ENCODE measurements around the gene CDH22. TPM values are rescaled to one million over a fixed set of nuclear protein-coding genes. Genes with fewer than 3 reads are reported as not detected.

The CDH22 gene
- total and polyA plus RNA-seq, 4 donors = not detected

DNA sequence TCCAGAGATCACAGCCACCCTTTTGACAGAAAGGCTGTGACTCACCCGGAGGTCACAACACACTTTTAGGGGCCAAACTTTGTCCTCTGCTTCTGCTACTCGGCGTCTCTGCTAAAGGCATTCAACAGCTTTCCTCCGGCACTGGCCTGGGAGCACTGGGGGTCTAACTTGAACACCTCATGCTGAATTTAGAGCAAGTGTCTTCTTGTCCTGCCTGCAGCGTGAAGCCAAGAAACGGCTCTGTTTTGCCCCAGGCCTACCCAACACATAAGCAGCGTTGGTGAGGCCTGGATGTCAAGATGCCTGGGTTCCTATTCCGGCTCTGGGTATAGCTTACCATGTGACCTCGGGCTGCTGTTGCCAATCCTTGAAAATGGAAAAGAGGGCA is 2.3 kb downstream of the CDH22 start:
- intact Hi-C loops (cut with DNase I) = no loop called here
- ATAC-seq (ENCODE audit: low FRiP score) = no peak
- Histone ChIP-seq H3K36me3 (ENCODE audit: control insufficient read depth in 1 of 2, insufficient read depth in 2 of 2, low read length in 1 of 2) (no peaks in the 10 kb centered on the region), H3K27ac (ENCODE audit: low read depth in 1 of 2, low read length in 2 of 2) (no peak overlapping the region), H3K4me1 (ENCODE audit: control insufficient read depth in 1 of 2, insufficient read depth in 2 of 2, low read length in 2 of 2) (no peaks in the 10 kb centered on the region), H3K9me3 (ENCODE audit: control insufficient read depth, low read length) (no peaks in the 10 kb centered on the region), H3K27me3 (ENCODE audit: control insufficient read depth in 1 of 2, insufficient read depth in 2 of 2, low read length in 1 of 2) (no peaks in the 10 kb centered on the region), H3K4me3 (ENCODE audit: low read length in 2 of 2) (no peak overlapping the region)
- 59 to 66% methylated on average over 9 of the region's 9 CpGs for WGBS, 2 donors
- no peak for DNase-seq

DNA sequence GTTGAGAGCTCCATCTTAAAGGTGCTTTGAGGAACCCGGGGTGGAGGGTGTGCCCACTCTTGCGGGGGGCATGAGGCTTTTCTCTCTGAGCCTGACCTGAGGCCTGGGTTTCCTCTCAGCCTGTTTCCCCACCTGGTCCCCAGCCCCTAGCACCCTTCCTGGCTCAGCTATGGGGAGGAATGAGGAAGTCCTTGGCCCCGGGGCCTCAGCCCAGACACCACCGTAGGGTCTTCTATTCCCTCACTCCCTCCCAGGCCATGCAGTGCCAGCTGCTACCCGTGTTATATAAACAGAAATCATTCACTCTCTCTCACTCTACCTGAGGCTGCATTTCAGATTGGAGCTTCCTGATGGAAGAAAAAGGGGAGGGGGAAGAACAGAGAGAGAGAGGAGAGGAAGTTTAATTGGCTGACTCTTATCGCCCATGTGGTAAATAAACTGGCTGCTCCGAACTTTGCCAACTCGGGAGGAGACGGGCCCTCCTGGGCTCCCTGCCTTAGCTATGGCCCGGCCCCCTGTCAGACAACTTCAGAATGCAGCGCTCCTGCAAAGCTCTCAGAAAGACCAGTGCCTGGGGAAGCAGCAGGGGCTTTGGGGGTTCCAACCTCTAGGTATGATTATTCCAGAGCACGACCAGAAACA is 2.8 kb downstream of the CDH22 start:
- no peak overlapping the region for H3K27ac ChIP-seq (ENCODE audit: low read depth in 1 of 2, low read length in 2 of 2)
- intact Hi-C loops (cut with DNase I) = no loop called here
- 22 to 23% methylated on average over 12 of the region's 12 CpGs for WGBS, 2 donors
- no peaks in the 10 kb centered on the region for H3K4me1 ChIP-seq (ENCODE audit: control insufficient read depth in 1 of 2, insufficient read depth in 2 of 2, low read length in 2 of 2)
- ATAC-seq (ENCODE audit: low FRiP score) = no peak
- H3K9me3 ChIP-seq (ENCODE audit: control insufficient read depth, low read length) = no peaks in the 10 kb centered on the region
- no peak for DNase-seq
- H3K4me3 ChIP-seq (ENCODE audit: low read length in 2 of 2) = no peak overlapping the region
- H3K27me3 ChIP-seq (ENCODE audit: control insufficient read depth in 1 of 2, insufficient read depth in 2 of 2, low read length in 1 of 2) = no peaks in the 10 kb centered on the region
- no peaks in the 10 kb centered on the region for H3K36me3 ChIP-seq (ENCODE audit: control insufficient read depth in 1 of 2, insufficient read depth in 2 of 2, low read length in 1 of 2)

- Histone ChIP-seq H3K27ac (ENCODE audit: low read depth in 1 of 2, low read length in 2 of 2) (no peak overlapping the region), H3K9me3 (ENCODE audit: control insufficient read depth, low read length) (no peaks in the 10 kb centered on the region), H3K4me3 (ENCODE audit: low read length in 2 of 2) (no peak overlapping the region), H3K36me3 (ENCODE audit: control insufficient read depth in 1 of 2, insufficient read depth in 2 of 2, low read length in 1 of 2) (no peaks in the 10 kb centered on the region), H3K27me3 (ENCODE audit: control insufficient read depth in 1 of 2, insufficient read depth in 2 of 2, low read length in 1 of 2) (no peaks in the 10 kb centered on the region), H3K4me1 (ENCODE audit: control insufficient read depth in 1 of 2, insufficient read depth in 2 of 2, low read length in 2 of 2) (no peaks in the 10 kb centered on the region)
- ATAC-seq (ENCODE audit: low FRiP score) (no peak), DNase-seq (no peak)
- intact Hi-C loops (cut with DNase I) = no loop called here
- 63 to 69% methylated on average over 3 of the region's 3 CpGs for WGBS, 2 donors
These were observed 3.4 kb downstream of the CDH22 start for GRCh38 chr20:46304852-46305251.

DNA sequence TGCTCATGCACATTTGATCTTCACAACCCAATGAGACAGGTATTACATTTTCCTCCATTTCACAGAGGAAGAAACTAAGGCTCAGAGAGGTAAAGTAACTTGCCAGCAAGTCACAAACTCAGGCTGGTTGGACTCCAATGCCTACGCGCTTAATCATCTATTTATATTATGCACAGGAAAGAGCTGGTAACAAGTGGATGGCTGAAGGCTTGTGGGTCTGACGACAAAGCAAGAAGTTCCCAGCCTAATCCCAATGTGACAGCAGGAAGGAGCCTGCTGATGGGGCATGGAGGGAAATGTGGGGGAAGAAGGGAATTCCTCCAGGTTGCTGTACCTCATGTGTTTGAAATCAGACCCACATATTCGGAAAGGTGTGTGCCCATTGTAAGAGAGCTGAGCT is 3.9 kb downstream of the CDH22 start:
- H3K36me3 ChIP-seq (ENCODE audit: control insufficient read depth in 1 of 2, insufficient read depth in 2 of 2, low read length in 1 of 2) = no peaks in the 10 kb centered on the region
- 45 to 51% methylated on average over 4 of the region's 4 CpGs for WGBS, 2 donors
- no peak for ATAC-seq (ENCODE audit: low FRiP score)
- no peaks in the 10 kb centered on the region for H3K27me3 ChIP-seq (ENCODE audit: control insufficient read depth in 1 of 2, insufficient read depth in 2 of 2, low read length in 1 of 2)
- no peak for DNase-seq
- H3K9me3 ChIP-seq (ENCODE audit: control insufficient read depth, low read length) = no peaks in the 10 kb centered on the region
- intact Hi-C loops (cut with DNase I) = no loop called here
- no peaks in the 10 kb centered on the region for H3K4me1 ChIP-seq (ENCODE audit: control insufficient read depth in 1 of 2, insufficient read depth in 2 of 2, low read length in 2 of 2)
- H3K4me3 ChIP-seq (ENCODE audit: low read length in 2 of 2) = no peak overlapping the region
- H3K27ac ChIP-seq (ENCODE audit: low read depth in 1 of 2, low read length in 2 of 2) = no peak overlapping the region

DNA sequence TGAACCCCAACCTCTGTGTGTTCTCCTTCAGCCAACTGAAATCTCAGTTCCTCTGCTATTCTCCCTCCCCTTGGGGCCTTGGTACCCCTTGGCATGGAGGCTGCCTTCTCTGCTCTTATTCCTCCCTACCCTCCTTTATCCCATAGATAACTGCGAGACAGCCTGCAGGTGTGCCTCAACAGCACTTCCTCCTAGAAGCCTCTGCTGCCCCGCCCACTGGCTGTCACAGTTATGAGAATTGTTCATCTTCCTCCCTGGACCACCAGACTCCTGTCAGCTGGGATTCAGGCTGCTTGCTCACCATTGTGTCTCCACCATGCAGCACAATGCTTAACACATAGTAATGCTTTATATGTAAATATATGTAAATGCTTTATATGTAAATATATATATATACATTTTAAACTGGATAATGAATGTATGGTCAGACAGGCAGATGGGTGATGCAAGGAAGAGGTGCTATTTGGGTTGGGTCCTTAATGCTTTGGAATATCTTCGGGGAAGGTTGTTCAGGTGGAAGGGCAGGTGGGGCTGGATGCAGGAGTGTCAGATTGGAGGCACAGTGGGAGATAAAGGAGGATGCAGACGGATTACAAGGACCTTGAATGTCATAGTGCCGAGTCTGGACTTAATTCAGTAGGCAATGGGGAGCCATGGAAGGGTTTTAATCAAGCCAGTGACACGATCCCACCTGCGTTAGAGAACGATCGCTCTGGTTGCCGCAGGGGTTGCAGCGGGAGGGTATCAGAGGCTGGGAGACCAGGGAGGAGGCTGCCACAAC is 4.9 kb downstream of the CDH22 start:
- no peaks in the 10 kb centered on the region for H3K36me3 ChIP-seq (ENCODE audit: control insufficient read depth in 1 of 2, insufficient read depth in 2 of 2, low read length in 1 of 2)
- no peak for DNase-seq
- H3K4me1 ChIP-seq (ENCODE audit: control insufficient read depth in 1 of 2, insufficient read depth in 2 of 2, low read length in 2 of 2) = no peaks in the 10 kb centered on the region
- intact Hi-C loops (cut with DNase I) = no loop called here
- no peak for ATAC-seq (ENCODE audit: low FRiP score)
- H3K4me3 ChIP-seq (ENCODE audit: low read length in 2 of 2) = no peak overlapping the region
- H3K27me3 ChIP-seq (ENCODE audit: control insufficient read depth in 1 of 2, insufficient read depth in 2 of 2, low read length in 1 of 2) = no peaks in the 10 kb centered on the region
- no peak overlapping the region for H3K27ac ChIP-seq (ENCODE audit: low read depth in 1 of 2, low read length in 2 of 2)
- H3K9me3 ChIP-seq (ENCODE audit: control insufficient read depth, low read length) = no peaks in the 10 kb centered on the region
- WGBS, 2 donors = 69 to 73% methylated on average over 11 of the region's 11 CpGs

GRCh38 chr20:46302106-46302505 is 6.2 kb downstream of the CDH22 start:
- H3K4me3 ChIP-seq (ENCODE audit: low read length in 2 of 2) = no peak overlapping the region
- ATAC-seq (ENCODE audit: low FRiP score) = no peak
- H3K27ac ChIP-seq (ENCODE audit: low read depth in 1 of 2, low read length in 2 of 2) = no peak overlapping the region
- 67 to 69% methylated on average over 5 of the region's 5 CpGs for WGBS, 2 donors
- no peak for DNase-seq
- no peaks in the 10 kb centered on the region for H3K27me3 ChIP-seq (ENCODE audit: control insufficient read depth in 1 of 2, insufficient read depth in 2 of 2, low read length in 1 of 2)
- intact Hi-C loops (cut with DNase I) = no loop called here
- H3K36me3 ChIP-seq (ENCODE audit: control insufficient read depth in 1 of 2, insufficient read depth in 2 of 2, low read length in 1 of 2) = no peaks in the 10 kb centered on the region
- no peaks in the 10 kb centered on the region for H3K9me3 ChIP-seq (ENCODE audit: control insufficient read depth, low read length)
- H3K4me1 ChIP-seq (ENCODE audit: control insufficient read depth in 1 of 2, insufficient read depth in 2 of 2, low read length in 2 of 2) = no peaks in the 10 kb centered on the region

DNA sequence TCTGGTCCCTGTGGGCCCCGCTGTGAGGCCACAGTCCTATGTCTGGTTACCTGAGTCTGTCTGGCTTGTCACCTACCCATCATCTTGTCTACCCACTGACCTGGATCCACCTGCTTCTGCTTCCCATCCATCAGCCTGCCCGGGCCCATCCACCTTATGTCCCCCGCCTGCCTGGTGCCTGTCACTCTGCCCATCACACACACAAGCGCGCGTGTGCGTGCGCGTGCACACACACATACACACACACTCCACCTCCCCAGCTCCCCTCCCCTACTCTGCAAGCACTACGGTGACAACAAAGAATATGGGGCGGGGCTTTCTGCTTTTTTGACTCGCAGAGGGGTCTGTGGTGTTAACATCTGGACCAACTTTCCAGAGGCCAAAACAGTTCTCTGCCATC is 8.0 kb downstream of the CDH22 start:
- H3K4me3 ChIP-seq (ENCODE audit: low read length in 2 of 2) = no peak overlapping the region
- no peaks in the 10 kb centered on the region for H3K27me3 ChIP-seq (ENCODE audit: control insufficient read depth in 1 of 2, insufficient read depth in 2 of 2, low read length in 1 of 2)
- H3K4me1 ChIP-seq (ENCODE audit: control insufficient read depth in 1 of 2, insufficient read depth in 2 of 2, low read length in 2 of 2) = no peaks in the 10 kb centered on the region
- ATAC-seq (ENCODE audit: low FRiP score) (no peak), DNase-seq (no peak)
- H3K27ac ChIP-seq (ENCODE audit: low read depth in 1 of 2, low read length in 2 of 2) = no peak overlapping the region
- H3K9me3 ChIP-seq (ENCODE audit: control insufficient read depth, low read length) = no peaks in the 10 kb centered on the region
- no peaks in the 10 kb centered on the region for H3K36me3 ChIP-seq (ENCODE audit: control insufficient read depth in 1 of 2, insufficient read depth in 2 of 2, low read length in 1 of 2)
- intact Hi-C loops (cut with DNase I) = no loop called here
- 76 to 80% methylated on average over 12 of the region's 12 CpGs for WGBS, 2 donors

GRCh38 chr20:46299078-46299477 is 9.2 kb downstream of the CDH22 start:
- ATAC-seq (ENCODE audit: low FRiP score) = no peak
- no peaks in the 10 kb centered on the region for H3K27me3 ChIP-seq (ENCODE audit: control insufficient read depth in 1 of 2, insufficient read depth in 2 of 2, low read length in 1 of 2)
- intact Hi-C loops (cut with DNase I) = no loop called here

GRCh38 chr20:46298374-46298773 is 9.9 kb downstream of the CDH22 start:
- no peaks in the 10 kb centered on the region for H3K36me3 ChIP-seq (ENCODE audit: control insufficient read depth in 1 of 2, insufficient read depth in 2 of 2, low read length in 1 of 2)
- intact Hi-C loops (cut with DNase I) = no loop called here
- DNase-seq (no peak), ATAC-seq (ENCODE audit: low FRiP score) (no peak)
- no peak overlapping the region for H3K27ac ChIP-seq (ENCODE audit: low read depth in 1 of 2, low read length in 2 of 2)
- H3K9me3 ChIP-seq (ENCODE audit: control insufficient read depth, low read length) = no peaks in the 10 kb centered on the region
- 80 to 85% methylated on average over 3 of the region's 3 CpGs for WGBS, 2 donors
- no peak overlapping the region for H3K4me3 ChIP-seq (ENCODE audit: low read length in 2 of 2)
- no peaks in the 10 kb centered on the region for H3K27me3 ChIP-seq (ENCODE audit: control insufficient read depth in 1 of 2, insufficient read depth in 2 of 2, low read length in 1 of 2)
- H3K4me1 ChIP-seq (ENCODE audit: control insufficient read depth in 1 of 2, insufficient read depth in 2 of 2, low read length in 2 of 2) = no peaks in the 10 kb centered on the region

More at GRCh38 chr20:46299078-46299477, 9.2 kb downstream of the CDH22 start:
- 50 to 51% methylated on average over 7 of the region's 7 CpGs for WGBS, 2 donors
- Histone ChIP-seq H3K4me3 (ENCODE audit: low read length in 2 of 2) (no peak overlapping the region), H3K27ac (ENCODE audit: low read depth in 1 of 2, low read length in 2 of 2) (no peak overlapping the region), H3K9me3 (ENCODE audit: control insufficient read depth, low read length) (no peaks in the 10 kb centered on the region), H3K4me1 (ENCODE audit: control insufficient read depth in 1 of 2, insufficient read depth in 2 of 2, low read length in 2 of 2) (no peaks in the 10 kb centered on the region), H3K36me3 (ENCODE audit: control insufficient read depth in 1 of 2, insufficient read depth in 2 of 2, low read length in 1 of 2) (no peaks in the 10 kb centered on the region)
- DNase-seq = no peak

Measured in aorta (tissue), 5 donors.